ENCODE data around the gene BANP. TPM values are rescaled to one million over a fixed set of nuclear protein-coding genes. Genes with fewer than 3 reads are reported as not detected.

Gene BANP
- total and polyA plus RNA-seq, 11 donors: 7.2 to 20.7 (median 13.3) TPM

DNA sequence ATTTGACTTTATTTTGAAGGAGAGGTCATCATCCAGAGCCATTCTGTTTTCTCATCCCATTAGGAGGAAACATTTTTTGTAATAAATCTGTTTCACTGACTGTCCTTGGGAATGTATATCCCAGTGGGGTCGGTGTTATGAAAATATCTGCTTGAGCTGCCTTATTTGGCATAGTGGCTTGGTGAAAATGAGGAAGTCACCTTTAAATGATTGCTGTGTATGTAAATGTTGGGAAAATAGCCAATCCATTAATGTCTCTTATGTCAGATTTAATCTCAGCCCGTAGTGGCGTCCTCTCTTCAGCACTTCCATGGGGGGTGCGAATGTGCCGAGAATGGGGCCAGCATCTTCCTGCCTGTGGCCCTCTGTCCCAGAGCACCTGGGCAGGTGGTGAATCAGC, 57.6 kb downstream of the BANP start:
- H3K36me3 ChIP-seq: peaks cover 0 to 81% (median 62%) of the 10 kb centered on the region in 9 donors
- WGBS, 4 donors: 84 to 95% (median 91%) methylated on average over 5 of the region's 5 CpGs
- no peak overlapping the region for H3K4me3 ChIP-seq
- no peaks in the 10 kb centered on the region for H3K9me3 ChIP-seq
- no peak for ATAC-seq
- H3K27me3 ChIP-seq: no peaks in the 10 kb centered on the region
- no peak for DNase-seq
- no peak overlapping the region for H3K27ac ChIP-seq
- H3K4me1 ChIP-seq: peaks cover 0 to 6% (median 0%) of the 10 kb centered on the region in 12 donors
- TF ChIP-seq CTCF (IDR thresholded peaks at IDR 0.05): no peak
- no peak for TF ChIP-seq POLR2A (IDR thresholded peaks at IDR 0.05)
- intact Hi-C loops (cut with DNase I): no loop called here

GRCh38 chr16:88009563-88010342, 58.5 kb downstream of the BANP start:
- ATAC-seq: no peak
- H3K36me3 ChIP-seq: peaks cover 0 to 73% (median 55%) of the 10 kb centered on the region in 9 donors
- 93 to 97% (median 95%) methylated on average over 7 of the region's 7 CpGs for WGBS, 4 donors

GRCh38 chr16:88010343-88010967, 59.2 kb downstream of the BANP start:
- no peak for TF ChIP-seq CTCF (IDR thresholded peaks at IDR 0.05)
- ATAC-seq (no peak), DNase-seq (no peak)
- Histone ChIP-seq H3K9me3 (no peaks in the 10 kb centered on the region), H3K36me3 (peaks cover 0 to 66% (median 48%) of the 10 kb centered on the region in 9 donors), H3K27ac (no peak overlapping the region), H3K4me1 (peaks cover 0 to 6% (median 0%) of the 10 kb centered on the region in 12 donors), H3K27me3 (no peaks in the 10 kb centered on the region), H3K4me3 (no peak overlapping the region)
- intact Hi-C loops (cut with DNase I): no loop called here
- 88 to 91% (median 90%) methylated on average over 23 to 25 of the region's 25 CpGs for WGBS, 4 donors

More at GRCh38 chr16:88009563-88010342, 58.5 kb downstream of the BANP start:
- Histone ChIP-seq H3K27ac (no peak overlapping the region), H3K9me3 (no peaks in the 10 kb centered on the region), H3K4me3 (no peak overlapping the region), H3K4me1 (peaks cover 0 to 6% (median 0%) of the 10 kb centered on the region in 12 donors), H3K27me3 (no peaks in the 10 kb centered on the region)
- intact Hi-C loops (cut with DNase I): no loop called here
- no peak for DNase-seq
- TF ChIP-seq CTCF (IDR thresholded peaks at IDR 0.05): no peak
- TF ChIP-seq POLR2A (IDR thresholded peaks at IDR 0.05): no peak

GRCh38 chr16:88010968-88011483, 59.8 kb downstream of the BANP start:
- no peak for DNase-seq
- no peak for ATAC-seq
- H3K27me3 ChIP-seq: no peaks in the 10 kb centered on the region
- intact Hi-C loops (cut with DNase I): no loop called here
- TF ChIP-seq POLR2A (IDR thresholded peaks at IDR 0.05) (no peak), CTCF (IDR thresholded peaks at IDR 0.05) (no peak)
- H3K4me1 ChIP-seq: peaks cover 0 to 6% (median 0%) of the 10 kb centered on the region in 12 donors
- no peak overlapping the region for H3K4me3 ChIP-seq
- H3K27ac ChIP-seq: no peak overlapping the region
- WGBS, 4 donors: 85 to 91% (median 90%) methylated on average over 17 to 19 of the region's 19 CpGs
- H3K9me3 ChIP-seq: no peaks in the 10 kb centered on the region
- H3K36me3 ChIP-seq: peaks cover 0 to 62% (median 42%) of the 10 kb centered on the region in 9 donors

Measured in heart left ventricle (tissue), 16 donors.